ENCODE results near the gene C14orf93. TPM values are rescaled to one million over a fixed set of nuclear protein-coding genes. Genes with fewer than 3 reads are reported as not detected.

C14orf93 gene
- total and polyA plus RNA-seq, 4 donors = 7.5 to 14.9 (median 9.3) TPM

- Histone ChIP-seq H3K9ac (ENCODE audit: insufficient read depth in 1 of 2, low read length in 2 of 2) (peak overlapping the region in 1 of 2 donors; percentile 11), H3K36me3 (ENCODE audit: control insufficient read depth in 4 of 4, insufficient read depth in 4 of 4, low read length in 4 of 4) (no peaks in the 10 kb centered on the region), H3K27ac (ENCODE audit: low read depth in 1 of 2, low read length in 1 of 2) (no peak overlapping the region), H3K4me1 (ENCODE audit: control insufficient read depth in 5 of 5, insufficient read depth in 5 of 5, low read length in 5 of 5) (peaks cover 0 to 15% (median 10%) of the 10 kb centered on the region in 5 donors), H3K27me3 (ENCODE audit: control insufficient read depth in 3 of 3, insufficient read depth in 3 of 3, low read length in 2 of 3) (no peaks in the 10 kb centered on the region), H3K4me3 (no peak overlapping the region), H3K9me3 (ENCODE audit: control insufficient read depth in 4 of 4, insufficient read depth in 3 of 4, low read length in 3 of 4) (no peaks in the 10 kb centered on the region)
- 92 to 96% methylated on average over 6 of the region's 6 CpGs for WGBS, 2 donors
- ATAC-seq (ENCODE audit: insufficient read depth, low FRiP score) = no peak
- DNase-seq = no peak
- TF ChIP-seq CTCF (IDR thresholded peaks at IDR 0.05; ENCODE audit: control extremely low read depth, extremely low read depth) = no peak
Observed at GRCh38 chr14:23043145-23043544, 33.2 kb upstream of the C14orf93 start.

DNA sequence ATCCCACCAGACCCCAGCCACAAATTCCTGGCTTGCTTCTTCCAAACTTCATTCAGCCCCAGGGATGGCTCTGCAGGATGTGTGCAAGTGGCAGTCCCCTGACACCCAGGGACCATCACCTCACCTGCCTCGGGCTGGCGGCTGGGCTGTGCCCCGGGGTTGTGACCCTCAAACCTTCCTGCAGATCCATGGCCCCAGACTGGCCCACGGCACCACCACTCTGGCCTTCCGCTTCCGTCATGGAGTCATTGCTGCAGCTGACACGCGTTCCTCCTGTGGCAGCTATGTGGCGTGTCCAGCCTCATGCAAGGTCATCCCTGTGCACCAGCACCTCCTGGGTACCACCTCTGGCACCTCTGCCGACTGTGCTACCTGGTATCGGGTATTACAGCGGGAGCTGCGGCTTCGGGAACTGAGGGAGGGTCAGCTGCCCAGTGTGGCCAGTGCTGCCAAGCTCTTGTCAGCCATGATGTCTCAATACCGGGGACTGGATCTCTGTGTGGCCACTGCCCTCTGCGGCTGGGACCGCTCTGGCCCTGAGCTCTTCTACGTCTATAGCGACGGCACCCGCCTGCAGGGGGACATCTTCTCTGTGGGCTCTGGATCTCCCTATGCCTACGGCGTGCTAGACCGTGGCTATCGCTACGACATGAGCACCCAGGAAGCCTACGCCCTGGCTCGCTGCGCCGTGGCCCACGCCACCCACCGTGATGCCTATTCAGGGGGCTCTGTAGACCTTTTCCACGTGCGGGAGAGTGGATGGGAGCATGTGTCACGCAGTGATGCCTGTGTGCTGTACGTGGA lies 32.4 kb upstream of the C14orf93 start, which contains the start of gene PSMB11:
TSS of gene PSMB11 (plus strand) at position 51 of the 804 bp plus-strand sequence. CDS start at position 65, 14 bp downstream.
- H3K9ac ChIP-seq (ENCODE audit: insufficient read depth in 1 of 2, low read length in 2 of 2) = no peak within 1 kb of the TSS
- peaks cover 0 to 13% (median 10%) of the 10 kb centered on the region in 5 donors for H3K4me1 ChIP-seq (ENCODE audit: control insufficient read depth in 5 of 5, insufficient read depth in 5 of 5, low read length in 5 of 5)
- no peak within 1 kb of the TSS for H3K4me3 ChIP-seq
- no peak for TF ChIP-seq CTCF (IDR thresholded peaks at IDR 0.05; ENCODE audit: control extremely low read depth, extremely low read depth)
- H3K27ac ChIP-seq (ENCODE audit: low read depth in 1 of 2, low read length in 1 of 2) = no peak within 1 kb of the TSS
- H3K9me3 ChIP-seq (ENCODE audit: control insufficient read depth in 4 of 4, insufficient read depth in 3 of 4, low read length in 3 of 4) = no peaks in the 10 kb centered on the region
- 95 to 96% methylated on average over 36 of the region's 36 CpGs for WGBS, 2 donors
- ATAC-seq (ENCODE audit: insufficient read depth, low FRiP score) = no peak
- no peaks in the 10 kb centered on the region for H3K36me3 ChIP-seq (ENCODE audit: control insufficient read depth in 4 of 4, insufficient read depth in 4 of 4, low read length in 4 of 4)
- no peak for DNase-seq
- no peaks in the 10 kb centered on the region for H3K27me3 ChIP-seq (ENCODE audit: control insufficient read depth in 3 of 3, insufficient read depth in 3 of 3, low read length in 2 of 3)

DNA sequence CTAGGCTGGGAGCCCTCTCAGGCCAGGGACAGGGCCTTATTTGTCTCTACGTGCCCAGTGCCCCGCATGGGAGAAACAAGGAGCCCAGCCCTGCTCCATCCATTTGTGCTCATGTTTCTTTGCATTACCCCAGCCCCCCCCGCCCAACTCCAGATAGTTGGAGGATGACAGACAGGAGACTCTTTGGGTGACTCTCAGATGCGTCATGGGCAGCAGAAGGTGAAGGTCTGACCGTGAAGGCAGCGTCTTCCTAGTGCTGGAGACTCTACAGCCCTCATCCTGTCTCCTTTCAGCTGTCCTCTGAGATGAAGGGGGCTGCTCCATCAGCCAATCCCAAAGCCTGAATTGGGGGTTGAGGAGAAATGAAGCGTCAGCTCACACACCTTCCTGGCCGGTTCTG lies 31.8 kb upstream of the C14orf93 start:
- H3K36me3 ChIP-seq (ENCODE audit: control insufficient read depth in 4 of 4, insufficient read depth in 4 of 4, low read length in 4 of 4) = no peaks in the 10 kb centered on the region
- H3K9ac ChIP-seq (ENCODE audit: insufficient read depth in 1 of 2, low read length in 2 of 2) = no peak overlapping the region
- no peaks in the 10 kb centered on the region for H3K9me3 ChIP-seq (ENCODE audit: control insufficient read depth in 4 of 4, insufficient read depth in 3 of 4, low read length in 3 of 4)
- WGBS, 2 donors = 87 to 88% methylated on average over 8 of the region's 8 CpGs
- DNase-seq (no peak), ATAC-seq (ENCODE audit: insufficient read depth, low FRiP score) (no peak)
- peaks cover 0 to 13% (median 7%) of the 10 kb centered on the region in 5 donors for H3K4me1 ChIP-seq (ENCODE audit: control insufficient read depth in 5 of 5, insufficient read depth in 5 of 5, low read length in 5 of 5)
- H3K27ac ChIP-seq (ENCODE audit: low read depth in 1 of 2, low read length in 1 of 2) = no peak overlapping the region
- no peaks in the 10 kb centered on the region for H3K27me3 ChIP-seq (ENCODE audit: control insufficient read depth in 3 of 3, insufficient read depth in 3 of 3, low read length in 2 of 3)
- TF ChIP-seq CTCF (IDR thresholded peaks at IDR 0.05; ENCODE audit: control extremely low read depth, extremely low read depth) = no peak
- H3K4me3 ChIP-seq = no peak overlapping the region
